ENCODE data around the gene TSPEAR. TPM values are rescaled to one million over a fixed set of nuclear protein-coding genes. Genes with fewer than 3 reads are reported as not detected.

TSPEAR gene
- total RNA-seq, 1 experiment from 2014 or later: not detected

GRCh38 chr21:44498280-44499210 lies 212.8 kb downstream of the TSPEAR start:
- Mint-ChIP-seq H3K4me1 (ENCODE audit: insufficient read depth, unreplicated experiment) (no peaks in the 10 kb centered on the region), H3K9me3 (ENCODE audit: unreplicated experiment) (peaks cover 7% of the 10 kb centered on the region), H3K27ac (ENCODE audit: low read depth, unreplicated experiment) (no peak overlapping the region), H3K4me3 (ENCODE audit: unreplicated experiment) (no peak overlapping the region), H3K27me3 (ENCODE audit: insufficient read depth, unreplicated experiment) (peaks cover 22% of the 10 kb centered on the region), H3K36me3 (ENCODE audit: insufficient read depth, unreplicated experiment) (no peaks in the 10 kb centered on the region)
- CTCF ChIA-PET: no interaction called here
- DNase-seq (ENCODE audit: unreplicated experiment): no peak
- intact Hi-C loops (cut with micrococcal nuclease): no loop called here
- TF ChIP-seq, protein P1, sequence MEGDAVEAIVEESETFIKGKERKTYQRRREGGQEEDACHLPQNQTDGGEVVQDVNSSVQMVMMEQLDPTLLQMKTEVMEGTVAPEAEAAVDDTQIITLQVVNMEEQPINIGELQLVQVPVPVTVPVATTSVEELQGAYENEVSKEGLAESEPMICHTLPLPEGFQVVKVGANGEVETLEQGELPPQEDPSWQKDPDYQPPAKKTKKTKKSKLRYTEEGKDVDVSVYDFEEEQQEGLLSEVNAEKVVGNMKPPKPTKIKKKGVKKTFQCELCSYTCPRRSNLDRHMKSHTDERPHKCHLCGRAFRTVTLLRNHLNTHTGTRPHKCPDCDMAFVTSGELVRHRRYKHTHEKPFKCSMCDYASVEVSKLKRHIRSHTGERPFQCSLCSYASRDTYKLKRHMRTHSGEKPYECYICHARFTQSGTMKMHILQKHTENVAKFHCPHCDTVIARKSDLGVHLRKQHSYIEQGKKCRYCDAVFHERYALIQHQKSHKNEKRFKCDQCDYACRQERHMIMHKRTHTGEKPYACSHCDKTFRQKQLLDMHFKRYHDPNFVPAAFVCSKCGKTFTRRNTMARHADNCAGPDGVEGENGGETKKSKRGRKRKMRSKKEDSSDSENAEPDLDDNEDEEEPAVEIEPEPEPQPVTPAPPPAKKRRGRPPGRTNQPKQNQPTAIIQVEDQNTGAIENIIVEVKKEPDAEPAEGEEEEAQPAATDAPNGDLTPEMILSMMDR (IDR thresholded peaks at IDR 0.05; ENCODE audit: unreplicated experiment): no peak
- POLR2A ChIA-PET: interaction anchor here (0.7 kb wide), 1 partner anchor 865 kb away, joined by 3 read pairs; no protein-coding TSS in a partner anchor
- no TSS peak for BruUV-seq (replicated peaks)

- Mint-ChIP-seq H3K27me3 (ENCODE audit: insufficient read depth, unreplicated experiment) (peaks cover 22% of the 10 kb centered on the region), H3K4me1 (ENCODE audit: insufficient read depth, unreplicated experiment) (no peaks in the 10 kb centered on the region), H3K9me3 (ENCODE audit: unreplicated experiment) (peaks cover 15% of the 10 kb centered on the region), H3K27ac (ENCODE audit: low read depth, unreplicated experiment) (no peak overlapping the region), H3K4me3 (ENCODE audit: unreplicated experiment) (no peak overlapping the region), H3K36me3 (ENCODE audit: insufficient read depth, unreplicated experiment) (no peaks in the 10 kb centered on the region)
- TF ChIP-seq, protein P1 (IDR thresholded peaks at IDR 0.05; ENCODE audit: unreplicated experiment): no peak
- CTCF ChIA-PET: no interaction called here
- POLR2A ChIA-PET: interaction anchor here (1.0 kb wide), 1 partner anchor 86 kb away, joined by 3 read pairs; no protein-coding TSS in a partner anchor
- no TSS peak for BruUV-seq (replicated peaks)
- DNase-seq (ENCODE audit: unreplicated experiment): no peak
- intact Hi-C loops (cut with micrococcal nuclease): no loop called here
Observed at GRCh38 chr21:44497703-44498126, 213.7 kb downstream of the TSPEAR start.

- intact Hi-C loops (cut with micrococcal nuclease): no loop called here
- ChIA-PET POLR2A (interaction anchor here (1.0 kb wide), 1 partner anchor 85 kb away, joined by 3 read pairs; no protein-coding TSS in a partner anchor), CTCF (interaction anchor here (0.6 to 0.8 kb wide), 2 partner anchors 245 to 305 kb away, joined by 3 to 4 read pairs; partner anchors contain the start of gene UBE2G2)
- no peak for DNase-seq (ENCODE audit: unreplicated experiment)
- no TSS peak for BruUV-seq (replicated peaks)
- no peaks in the 10 kb centered on the region for H3K36me3 Mint-ChIP-seq (ENCODE audit: insufficient read depth, unreplicated experiment)
- H3K9me3 Mint-ChIP-seq (ENCODE audit: unreplicated experiment): peaks cover 23% of the 10 kb centered on the region
- H3K27ac Mint-ChIP-seq (ENCODE audit: low read depth, unreplicated experiment): no peak overlapping the region
- no peaks in the 10 kb centered on the region for H3K4me1 Mint-ChIP-seq (ENCODE audit: insufficient read depth, unreplicated experiment)
- TF ChIP-seq, protein P1 (IDR thresholded peaks at IDR 0.05; ENCODE audit: unreplicated experiment): no peak
- H3K27me3 Mint-ChIP-seq (ENCODE audit: insufficient read depth, unreplicated experiment): peaks cover 22% of the 10 kb centered on the region
- H3K4me3 Mint-ChIP-seq (ENCODE audit: unreplicated experiment): no peak overlapping the region
Observed at GRCh38 chr21:44496564-44497550, 214.5 kb downstream of the TSPEAR start.
